Endothelial cell of umbilical vein (primary cell): ENCODE data around the gene C1orf226. TPM values are rescaled to one million over a fixed set of nuclear protein-coding genes. Genes with fewer than 3 reads are reported as not detected.

Source experiments
- BruUV-seq: library from RNA; stranded (reverse); fragments of 400-500 nt; replicated peaks from 2 replicates; lab custom pipeline; 2021; lab: Mats Ljungman, UMichigan
- CTCF ChIA-PET: fragments of 300-600, 350-600 bp; sonication (Branson Sonifier 250); formaldehyde crosslinking; loops from one replicate; lab custom pipeline; 2021; ENCODE audit warnings: antibody characterized with exemption, inconsistent platforms; lab: Charles Lee
- POLR2A ChIA-PET: fragments of 300-600, 350-600 bp; sonication (Branson Sonifier 250); formaldehyde crosslinking; loops from one replicate; lab custom pipeline; 2021; ENCODE audit warnings: antibody characterized with exemption, inconsistent platforms; lab: Charles Lee
- DNase-seq: peaks from one replicate; pipeline ENCODE4 v3.0.0-alpha.2; 2011; ENCODE audit warnings: low read depth, low spot score
- FAIRE-seq: peaks from 2 replicates; lab custom pipeline; 2011; peaks lifted over from hg19 to GRCh38; lab: Jason Lieb, UNC
- H2AFZ ChIP-seq: 2 replicates; pipeline ENCODE4 v1.6.0; 2012; ENCODE audit warnings: low read depth, low read length, control low read depth, inconsistent platforms
- H3K27ac ChIP-seq: 2 replicates; pipeline ENCODE4 v1.5.1; 2011; ENCODE audit warnings: low read depth, mild to moderate bottlenecking, control low read depth, low read length, moderate library complexity; ENCODE audit not compliant: insufficient read depth
- H3K27me3 ChIP-seq, 2 experiments: 2 replicates each; pipeline versions ENCODE4 v1.6.0 to v1.6.1; 2011; ENCODE audit warnings: low read length in 2 of 2, mixed read lengths in 1 of 2; ENCODE audit not compliant: control insufficient read depth in 2 of 2, insufficient read depth in 2 of 2
- H3K36me3 ChIP-seq, 2 experiments: 2 replicates in 1 of 2; 3 replicates in 1 of 2; pipeline ENCODE4 v1.5.1; 2011; ENCODE audit warnings: low read length in 2 of 2, mild to moderate bottlenecking in 1 of 2, moderate library complexity in 1 of 2; ENCODE audit not compliant: control insufficient read depth in 2 of 2, insufficient read depth in 2 of 2; ENCODE audit errors: extremely low read depth in 1 of 2
- H3K4me1 ChIP-seq: 3 replicates; pipeline ENCODE4 v1.5.1; 2011; ENCODE audit warnings: mild to moderate bottlenecking, low read length; ENCODE audit not compliant: control insufficient read depth, insufficient read depth; ENCODE audit errors: extremely low read depth
- H3K4me2 ChIP-seq: 2 replicates; pipeline ENCODE4 v1.6.1; 2011; ENCODE audit warnings: low read length, control low read depth, mixed read lengths; ENCODE audit not compliant: insufficient read depth
- H3K4me3 ChIP-seq, 3 experiments: fragments of 200-600 bp in 1 of 3; sonication (generic), shearing (Covaris generic) in 1 of 3; replicated peaks in 1 of 3; 2 replicates each; pipeline ENCODE4 v1.5.1; 2011 to 2016; ENCODE audit warnings: control low read depth in 3 of 3, low read length in 3 of 3, mild to moderate bottlenecking in 2 of 3, inconsistent platforms in 1 of 3, low read depth in 1 of 3, moderate library complexity in 1 of 3; ENCODE audit not compliant: insufficient read depth in 1 of 3
- H3K79me2 ChIP-seq: 2 replicates; pipeline ENCODE4 v1.6.0; 2012; ENCODE audit warnings: low read length, inconsistent platforms; ENCODE audit not compliant: control insufficient read depth, insufficient read depth
- H3K9ac ChIP-seq: replicated peaks from 2 replicates; pipeline ENCODE3; 2011; ENCODE audit warnings: low read length, control low read depth; ENCODE audit not compliant: insufficient read depth; ENCODE audit errors: extremely low read depth
- H3K9me1 ChIP-seq: replicated peaks from 3 replicates; pipeline ENCODE4 v1.6.0; 2011; ENCODE audit warnings: mild to moderate bottlenecking, low read length; ENCODE audit not compliant: control insufficient read depth, insufficient read depth; ENCODE audit errors: extremely low read depth
- H3K9me3 ChIP-seq: replicated peaks from 2 replicates; pipeline ENCODE4 v1.5.1; 2012; ENCODE audit warnings: low read length, inconsistent platforms; ENCODE audit not compliant: control insufficient read depth, insufficient read depth
- H4K20me1 ChIP-seq: replicated peaks from 2 replicates; pipeline ENCODE3; 2011; ENCODE audit warnings: mild to moderate bottlenecking, low read length; ENCODE audit not compliant: control insufficient read depth, insufficient read depth; ENCODE audit errors: extremely low read depth
- EZH2 ChIP-seq: IDR thresholded peaks from 2 replicates; pipeline ENCODE4 v1.6.1; 2012; ENCODE audit warnings: borderline replicate concordance, low read depth, mild to moderate bottlenecking, moderate library complexity, low read length, inconsistent platforms; ENCODE audit not compliant: severe bottlenecking
- FOS ChIP-seq: IDR thresholded peaks from 2 replicates; pipeline ENCODE4 v1.6.1; 2011; ENCODE audit warnings: mild to moderate bottlenecking, low read length, moderate library complexity, borderline replicate concordance; ENCODE audit not compliant: insufficient read depth
- GATA2 ChIP-seq: IDR thresholded peaks from 2 replicates; pipeline ENCODE4 v1.7.0; 2011; ENCODE audit warnings: low read depth, mild to moderate bottlenecking, moderate library complexity, mixed read lengths, low read length; ENCODE audit not compliant: insufficient read length, insufficient read depth
- JUN ChIP-seq: IDR thresholded peaks from 2 replicates; pipeline ENCODE4 v1.6.1; 2011; ENCODE audit warnings: borderline replicate concordance, low read depth; ENCODE audit not compliant: insufficient read length, insufficient read depth
- MYC ChIP-seq: IDR thresholded peaks from one replicate; pipeline ENCODE4 v1.6.1; 2011; ENCODE audit warnings: mild to moderate bottlenecking, low read depth, low read length
- POLR2A ChIP-seq: IDR thresholded peaks from 2 replicates; pipeline ENCODE4 v1.6.1; 2012; ENCODE audit warnings: low read depth, mild to moderate bottlenecking, control low read depth, low read length
- POLR2AphosphoS5 ChIP-seq: IDR thresholded peaks from 2 replicates; pipeline ENCODE4 v1.6.1; 2012; ENCODE audit warnings: low read depth, mild to moderate bottlenecking, control low read depth, low read length, moderate library complexity; ENCODE audit not compliant: insufficient read depth
- dilution Hi-C: fragments of 300-500 bp; cut with MboI; formaldehyde crosslinking; loops from one replicate; pipeline ENCODE4 v1.15.0; 2019; ENCODE audit warnings: low sequenced_read_pairs; ENCODE audit not compliant: extremely low pct_ligation_motif_present
- intact Hi-C: fragments of 100-400 bp; cut with micrococcal nuclease; formaldehyde crosslinking; loops from one replicate; pipeline ENCODE4 v1.10.0; 2022
- polyA plus RNA-seq, 4 experiments: library from polyadenylated mRNA; depleted of rRNA in 3 of 4; stranded (reverse) in 3 of 4; unstranded in 1 of 4; fragments of >200 nt; gene quantifications; 2 replicates each; pipeline versions ENCODE4 v1.2.1 to v1.2.3, GENCODE V29; 2011 to 2012; ENCODE audit warnings: missing spikeins in 1 of 4
- total RNA-seq: library from RNA; stranded (reverse); gene quantifications from 2 replicates; pipeline ENCODE4 v1.2.3, GENCODE V29; 2021
- TF ChIP-seq, protein P1 (sequence below), 2 donors: IDR thresholded peaks; 1 replicate in 1 of 2; 2 replicates in 1 of 2; pipeline ENCODE4 v1.5.1; 2011; ENCODE audit warnings: low read length in 2 of 2, mild to moderate bottlenecking in 2 of 2, moderate library complexity in 2 of 2, control low read depth in 1 of 2, inconsistent platforms in 1 of 2, low read depth in 1 of 2; ENCODE audit not compliant: insufficient read depth in 1 of 2; ENCODE audit errors: extremely low read depth in 1 of 2

C1orf226 gene
- total and polyA plus RNA-seq, 2 donors (not counting 3 experiments of a cell fraction or from before 2014, with no cell fraction given), result 2.5 to 4.2 TPM

DNA sequence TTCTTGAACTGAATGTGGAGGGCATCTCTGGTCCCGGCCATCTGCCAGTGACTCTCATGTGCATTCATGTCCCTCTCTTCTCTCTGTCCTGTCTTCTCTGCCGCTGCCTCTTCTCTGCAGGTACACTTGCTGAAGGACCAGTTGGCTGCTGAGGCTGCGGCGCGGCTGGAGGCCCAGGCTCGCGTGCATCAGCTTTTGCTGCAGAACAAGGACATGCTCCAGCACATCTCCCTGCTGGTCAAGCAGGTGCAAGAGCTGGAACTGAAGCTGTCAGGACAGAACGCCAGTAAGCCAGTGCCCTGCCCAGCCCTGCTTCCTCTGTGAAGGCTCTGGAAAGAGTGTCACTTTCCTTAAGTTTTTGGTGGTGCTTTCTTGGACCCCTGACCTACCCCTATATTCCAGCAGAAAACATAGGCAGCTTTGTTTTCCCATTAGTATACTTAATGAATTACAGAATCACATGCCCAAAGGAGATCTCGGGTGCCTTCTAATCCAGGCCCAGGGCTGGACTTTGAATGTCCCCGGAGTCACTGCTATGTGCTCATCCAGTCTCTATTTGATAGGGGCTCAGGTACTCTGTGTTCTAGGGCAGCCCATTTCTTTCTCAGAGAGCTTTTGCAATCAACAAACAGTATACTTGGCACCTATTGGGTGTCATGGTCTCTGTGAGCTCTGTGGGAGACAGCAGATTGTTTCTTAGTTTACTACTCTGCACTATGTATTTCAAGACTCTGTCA is 16.1 kb upstream of the C1orf226 start:
- BruUV-seq, result no TSS peak
- Histone ChIP-seq H3K4me2 (no peak overlapping the region), H3K27ac (no peak overlapping the region), H3K27me3 (no peaks in the 10 kb centered on the region), H3K4me3 (no peak overlapping the region), H3K9me3 (no peaks in the 10 kb centered on the region), H3K9ac (no peak overlapping the region), H3K36me3 (peaks cover 0 to 4% of the 10 kb centered on the region in 2 experiments), H3K79me2 (no peaks in the 10 kb centered on the region), H4K20me1 (no peaks in the 10 kb centered on the region), H2AFZ (no peak overlapping the region), H3K9me1 (no peaks in the 10 kb centered on the region), H3K4me1 (no peaks in the 10 kb centered on the region)
- POLR2A ChIA-PET, result no interaction called here
- dilution Hi-C loops (no loop called here), intact Hi-C loops (no loop called here)
- CTCF ChIA-PET, result interaction anchor here (0.9 to 4.4 kb wide), 5 partner anchors 8 to 309 kb away, joined by 3 to 24 read pairs (median 4); no protein-coding TSS in a partner anchor
- FAIRE-seq (no peak), DNase-seq (no peak)
- TF ChIP-seq, protein P1, sequence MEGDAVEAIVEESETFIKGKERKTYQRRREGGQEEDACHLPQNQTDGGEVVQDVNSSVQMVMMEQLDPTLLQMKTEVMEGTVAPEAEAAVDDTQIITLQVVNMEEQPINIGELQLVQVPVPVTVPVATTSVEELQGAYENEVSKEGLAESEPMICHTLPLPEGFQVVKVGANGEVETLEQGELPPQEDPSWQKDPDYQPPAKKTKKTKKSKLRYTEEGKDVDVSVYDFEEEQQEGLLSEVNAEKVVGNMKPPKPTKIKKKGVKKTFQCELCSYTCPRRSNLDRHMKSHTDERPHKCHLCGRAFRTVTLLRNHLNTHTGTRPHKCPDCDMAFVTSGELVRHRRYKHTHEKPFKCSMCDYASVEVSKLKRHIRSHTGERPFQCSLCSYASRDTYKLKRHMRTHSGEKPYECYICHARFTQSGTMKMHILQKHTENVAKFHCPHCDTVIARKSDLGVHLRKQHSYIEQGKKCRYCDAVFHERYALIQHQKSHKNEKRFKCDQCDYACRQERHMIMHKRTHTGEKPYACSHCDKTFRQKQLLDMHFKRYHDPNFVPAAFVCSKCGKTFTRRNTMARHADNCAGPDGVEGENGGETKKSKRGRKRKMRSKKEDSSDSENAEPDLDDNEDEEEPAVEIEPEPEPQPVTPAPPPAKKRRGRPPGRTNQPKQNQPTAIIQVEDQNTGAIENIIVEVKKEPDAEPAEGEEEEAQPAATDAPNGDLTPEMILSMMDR (IDR thresholded peaks at IDR 0.05; ENCODE audit: extremely low read depth in 1 of 2, insufficient read depth in 1 of 2, low read depth in 1 of 2, low read length in 2 of 2), result no peak
- TF ChIP-seq MYC (no peak), POLR2AphosphoS5 (no peak), EZH2 (no peak), JUN (no peak), FOS (no peak), POLR2A (no peak), GATA2 (no peak)
